Erythroblast (primary cell): ENCODE measurements around the gene OR8G5.

Experiments used
- GATA1 ChIP-seq: IDR thresholded peaks from 2 replicates; pipeline ENCODE4 v1.6.1; 2011; ENCODE audit warnings: low read depth, mild to moderate bottlenecking, control low read depth, low read length, moderate library complexity
- POLR2A ChIP-seq: IDR thresholded peaks from 2 replicates; pipeline ENCODE4 v1.6.1; 2011; ENCODE audit warnings: mild to moderate bottlenecking, low read length

DNA sequence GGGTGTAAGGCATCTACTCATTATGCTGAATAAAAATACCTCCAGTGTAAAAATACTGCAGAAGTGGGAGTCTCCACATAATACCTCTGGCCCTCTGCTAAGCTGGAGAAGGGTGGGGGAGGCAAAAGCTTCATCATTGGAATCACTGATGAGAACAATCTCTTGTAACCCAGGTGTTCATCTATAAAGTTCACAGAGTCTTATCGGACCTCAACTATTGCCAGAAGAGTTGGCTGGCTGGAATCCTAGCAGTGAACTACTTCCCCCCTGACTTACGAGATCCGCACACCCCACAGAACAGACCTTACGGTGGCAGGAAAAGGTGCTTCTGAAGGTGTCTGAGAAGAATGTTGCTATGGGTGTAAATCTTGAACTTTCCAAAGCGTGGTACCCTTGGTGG, 55.1 kb downstream of the OR8G5 start:
- no peak for TF ChIP-seq POLR2A
- no peak for TF ChIP-seq GATA1
